OCI-LY7 (cell line): Measurements from ENCODE around the gene VPS35L. TPM values are rescaled to one million over a fixed set of nuclear protein-coding genes. Genes with fewer than 3 reads are reported as not detected.

Experiments
- BruUV-seq: library from RNA; stranded (reverse); fragments of 400-500 nt; replicated peaks from 2 replicates; lab custom pipeline; 2021; lab: Mats Ljungman, UMichigan
- CTCF ChIA-PET: fragments of 300-600 bp; sonication (Branson Sonifier 250); formaldehyde crosslinking; loops from one replicate; lab custom pipeline; 2022; ENCODE audit warnings: antibody characterized with exemption; ENCODE audit not compliant: unreplicated experiment; lab: Charles Lee
- POLR2A ChIA-PET: fragments of 300-600 bp; sonication (Branson Sonifier 250); formaldehyde crosslinking; loops from one replicate; lab custom pipeline; 2022; ENCODE audit warnings: antibody characterized with exemption; lab: Charles Lee
- DNase-seq: peaks from one replicate; pipeline ENCODE4 v3.0.0-alpha.2; 2015; ENCODE audit warnings: low spot score
- H2AFZ ChIP-seq: fragments of 200-600 bp; sonication (generic), shearing (Covaris generic); 2 replicates; pipeline ENCODE4 v1.6.1; 2014; ENCODE audit warnings: mild to moderate bottlenecking, antibody characterized with exemption, low read length, moderate library complexity
- H3K27ac ChIP-seq: fragments of 200-600 bp; sonication (generic); 2 replicates; pipeline ENCODE4 v1.5.1; 2014; ENCODE audit warnings: mixed run types, low read depth, mild to moderate bottlenecking, moderate library complexity, low read length, inconsistent platforms; ENCODE audit not compliant: poor library complexity, severe bottlenecking
- H3K36me3 ChIP-seq: fragments of 200-600 bp; sonication (generic); 2 replicates; pipeline ENCODE4 v1.6.1; 2014; ENCODE audit warnings: mild to moderate bottlenecking, antibody characterized with exemption, low read length, moderate library complexity, mixed read lengths; ENCODE audit not compliant: insufficient read depth
- H3K4me1 ChIP-seq: fragments of 200-600 bp; sonication (generic); 2 replicates; pipeline ENCODE4 v1.5.1; 2014; ENCODE audit warnings: mild to moderate bottlenecking, low read length; ENCODE audit not compliant: insufficient read depth, poor library complexity, severe bottlenecking
- H3K4me2 ChIP-seq: fragments of 200-600 bp; sonication (generic); 2 replicates; pipeline ENCODE4 v1.6.1; 2014; ENCODE audit warnings: mild to moderate bottlenecking, low read length
- H3K4me3 ChIP-seq: fragments of 200-600 bp; sonication (generic); 2 replicates; pipeline ENCODE4 v1.5.1; 2014; ENCODE audit warnings: mild to moderate bottlenecking, low read depth, low read length; ENCODE audit not compliant: poor library complexity, severe bottlenecking
- H3K79me2 ChIP-seq: fragments of 200-600 bp; sonication (generic); 2 replicates; pipeline ENCODE4 v1.6.1; 2016; ENCODE audit warnings: low read depth, mild to moderate bottlenecking, low read length, moderate library complexity, mixed read lengths; ENCODE audit not compliant: insufficient read depth
- H3K9me2 ChIP-seq: fragments of 200-600 bp; sonication (generic); 2 replicates; pipeline ENCODE4 v1.6.1; 2016; ENCODE audit warnings: mild to moderate bottlenecking, low read length, mixed read lengths; ENCODE audit not compliant: insufficient read depth
- H3K9me3 ChIP-seq: fragments of 200-600 bp; sonication (generic); 2 replicates; pipeline ENCODE4 v1.6.1; 2014; ENCODE audit warnings: mild to moderate bottlenecking, mixed run types, low read length, mixed read lengths
- H4K20me1 ChIP-seq: fragments of 200-600 bp; sonication (generic); 2 replicates; pipeline ENCODE4 v1.6.1; 2014; ENCODE audit warnings: mild to moderate bottlenecking, antibody characterized with exemption, low read length, moderate library complexity, mixed read lengths; ENCODE audit not compliant: insufficient read depth
- EZH2phosphoT487 ChIP-seq: fragments of 200-600 bp; sonication (generic); IDR thresholded peaks from 2 replicates; pipeline ENCODE4 v1.6.1; 2018; ENCODE audit warnings: low read depth, borderline replicate concordance, mild to moderate bottlenecking, mixed run types, antibody characterized with exemption, low read length, moderate library complexity, mixed read lengths
- intact Hi-C: fragments of 100-400 bp; cut with micrococcal nuclease; formaldehyde crosslinking; loops from one replicate; pipeline ENCODE4 v1.10.0; 2022; ENCODE audit not compliant: unreplicated experiment
- total RNA-seq, 2 experiments: library from RNA; depleted of rRNA in 1 of 2; stranded (reverse); fragments of >200 nt in 1 of 2; shearing (Covaris generic) in 1 of 2; gene quantifications; 2 replicates each; pipeline ENCODE4 v1.2.3, GENCODE V29; 2014 to 2022
- TF ChIP-seq, protein P1 (sequence below): fragments of 200-600 bp; sonication (generic); conservative IDR thresholded peaks from 2 replicates; pipeline ENCODE4 v1.5.1; 2014; ENCODE audit warnings: mild to moderate bottlenecking, antibody characterized with exemption, low read length, moderate library complexity, mixed read lengths

The VPS35L gene
- total RNA-seq, 2 experiments from 2014 or later, result 16.5 to 65.2 TPM

- no peak overlapping the region for H3K4me2 ChIP-seq
- ChIA-PET CTCF (no interaction called here), POLR2A (no interaction called here)
- no peak overlapping the region for H3K27ac ChIP-seq
- TF ChIP-seq EZH2phosphoT487, result no peak
- TF ChIP-seq, protein P1, sequence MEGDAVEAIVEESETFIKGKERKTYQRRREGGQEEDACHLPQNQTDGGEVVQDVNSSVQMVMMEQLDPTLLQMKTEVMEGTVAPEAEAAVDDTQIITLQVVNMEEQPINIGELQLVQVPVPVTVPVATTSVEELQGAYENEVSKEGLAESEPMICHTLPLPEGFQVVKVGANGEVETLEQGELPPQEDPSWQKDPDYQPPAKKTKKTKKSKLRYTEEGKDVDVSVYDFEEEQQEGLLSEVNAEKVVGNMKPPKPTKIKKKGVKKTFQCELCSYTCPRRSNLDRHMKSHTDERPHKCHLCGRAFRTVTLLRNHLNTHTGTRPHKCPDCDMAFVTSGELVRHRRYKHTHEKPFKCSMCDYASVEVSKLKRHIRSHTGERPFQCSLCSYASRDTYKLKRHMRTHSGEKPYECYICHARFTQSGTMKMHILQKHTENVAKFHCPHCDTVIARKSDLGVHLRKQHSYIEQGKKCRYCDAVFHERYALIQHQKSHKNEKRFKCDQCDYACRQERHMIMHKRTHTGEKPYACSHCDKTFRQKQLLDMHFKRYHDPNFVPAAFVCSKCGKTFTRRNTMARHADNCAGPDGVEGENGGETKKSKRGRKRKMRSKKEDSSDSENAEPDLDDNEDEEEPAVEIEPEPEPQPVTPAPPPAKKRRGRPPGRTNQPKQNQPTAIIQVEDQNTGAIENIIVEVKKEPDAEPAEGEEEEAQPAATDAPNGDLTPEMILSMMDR, result no peak
- H3K79me2 ChIP-seq, result no peaks in the 10 kb centered on the region
- no peaks in the 10 kb centered on the region for H3K4me1 ChIP-seq
- no peak overlapping the region for H2AFZ ChIP-seq
- peaks cover 5% of the 10 kb centered on the region; the same call in 1 of the 2 replicates for H3K9me3 ChIP-seq
- intact Hi-C loops, result no loop called here
- DNase-seq, result no peak
- no TSS peak for BruUV-seq
- H3K36me3 ChIP-seq, result peaks cover 24% of the 10 kb centered on the region
- no peak overlapping the region for H3K4me3 ChIP-seq
- H3K9me2 ChIP-seq, result no peaks in the 10 kb centered on the region
- H4K20me1 ChIP-seq, result no peaks in the 10 kb centered on the region
These were observed 102.3 kb downstream of the VPS35L start for GRCh38 chr16:19657831-19658230.

DNA sequence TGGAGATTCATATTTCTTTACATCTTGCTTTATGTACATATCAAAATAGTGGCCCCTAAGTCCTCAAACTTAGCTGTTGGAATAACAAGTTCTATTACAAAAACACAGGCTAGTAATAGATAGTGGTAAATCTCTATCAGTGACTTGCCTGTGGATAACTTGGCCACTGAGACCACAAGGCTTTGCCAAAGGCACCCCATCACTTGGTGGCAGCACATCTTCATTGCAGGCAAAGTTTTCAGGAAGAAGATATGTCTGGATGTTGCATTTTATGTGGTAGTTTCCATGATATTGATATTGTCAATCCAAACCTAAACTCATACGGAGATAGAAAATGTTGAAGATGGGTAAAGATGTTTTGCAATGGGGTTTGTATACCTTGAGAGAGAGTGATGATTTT is 104.1 kb downstream of the VPS35L start:
- Histone ChIP-seq H3K9me2 (no peaks in the 10 kb centered on the region), H4K20me1 (no peaks in the 10 kb centered on the region), H3K79me2 (no peaks in the 10 kb centered on the region), H3K4me3 (no peak overlapping the region), H3K27ac (no peak overlapping the region), H3K9me3 (peaks cover 5% of the 10 kb centered on the region; the same call in 1 of the 2 replicates), H3K4me2 (no peak overlapping the region), H3K4me1 (no peaks in the 10 kb centered on the region), H3K36me3 (peaks cover 19% of the 10 kb centered on the region), H2AFZ (no peak overlapping the region)
- intact Hi-C loops, result no loop called here
- TF ChIP-seq, protein P1, result no peak
- no peak for TF ChIP-seq EZH2phosphoT487
- POLR2A ChIA-PET, result no interaction called here
- CTCF ChIA-PET, result no interaction called here
- BruUV-seq, result no TSS peak
- no peak for DNase-seq

GRCh38 chr16:19660432-19660831 is 104.9 kb downstream of the VPS35L start:
- no peak overlapping the region for H3K4me3 ChIP-seq
- intact Hi-C loops, result no loop called here
- BruUV-seq, result no TSS peak
- H4K20me1 ChIP-seq, result no peaks in the 10 kb centered on the region
- no peaks in the 10 kb centered on the region for H3K79me2 ChIP-seq
- H3K9me3 ChIP-seq, result peaks cover 5% of the 10 kb centered on the region; the same call in 1 of the 2 replicates
- CTCF ChIA-PET, result no interaction called here
- TF ChIP-seq EZH2phosphoT487, result no peak
- TF ChIP-seq, protein P1, result no peak
- H3K36me3 ChIP-seq, result peaks cover 19% of the 10 kb centered on the region
- no peaks in the 10 kb centered on the region for H3K9me2 ChIP-seq
- no peak for DNase-seq
- H2AFZ ChIP-seq, result no peak overlapping the region
- POLR2A ChIA-PET, result no interaction called here
- H3K27ac ChIP-seq, result no peak overlapping the region
- no peaks in the 10 kb centered on the region for H3K4me1 ChIP-seq
- H3K4me2 ChIP-seq, result no peak overlapping the region
